Keratinocyte (primary cell): ENCODE results near the gene LAMP1. TPM values are rescaled to one million over a fixed set of nuclear protein-coding genes. Genes with fewer than 3 reads are reported as not detected.

Source experiments
- DNase-seq: peaks from one replicate; pipeline ENCODE4 v3.0.0-alpha.2; 2011; ENCODE audit warnings: low read depth, missing footprints, low spot score
- FAIRE-seq: peaks from 2 replicates; lab custom pipeline; 2011; peaks lifted over from hg19 to GRCh38; lab: Jason Lieb, UNC
- H2AFZ ChIP-seq: 2 replicates; pipeline ENCODE4 v1.6.0; 2012; ENCODE audit warnings: low read length, control low read depth, inconsistent platforms; ENCODE audit not compliant: control insufficient read depth
- H3K27ac ChIP-seq: 2 replicates; pipeline ENCODE4 v1.5.1; 2011; ENCODE audit warnings: low read length; ENCODE audit not compliant: control insufficient read depth, insufficient read depth
- H3K27me3 ChIP-seq: 3 replicates; pipeline ENCODE4 v1.6.0; 2011; ENCODE audit warnings: low read length; ENCODE audit not compliant: control insufficient read depth, insufficient read depth; ENCODE audit errors: extremely low read depth
- H3K36me3 ChIP-seq, 2 experiments: 2 replicates in 1 of 2; 3 replicates in 1 of 2; pipeline ENCODE4 v1.5.1; 2011; ENCODE audit warnings: low read length in 2 of 2, mild to moderate bottlenecking in 1 of 2; ENCODE audit not compliant: control insufficient read depth in 2 of 2, insufficient read depth in 2 of 2; ENCODE audit errors: extremely low read depth in 1 of 2
- H3K4me1 ChIP-seq: 3 replicates; pipeline ENCODE4 v1.5.1; 2011; ENCODE audit warnings: low read length; ENCODE audit not compliant: control insufficient read depth, insufficient read depth; ENCODE audit errors: extremely low read depth
- H3K4me2 ChIP-seq: 3 replicates; pipeline ENCODE4 v1.6.0; 2011; ENCODE audit warnings: low read depth, low read length; ENCODE audit not compliant: control insufficient read depth, insufficient read depth; ENCODE audit errors: extremely low read depth
- H3K4me3 ChIP-seq, 3 experiments: fragments of 200-600 bp in 1 of 3; sonication (generic) in 1 of 3; 2 replicates in 2 of 3; 3 replicates in 1 of 3; pipeline ENCODE4 v1.5.1; 2011 to 2016; ENCODE audit warnings: low read length in 3 of 3, mild to moderate bottlenecking in 3 of 3, control low read depth in 2 of 3, inconsistent platforms in 1 of 3, low read depth in 1 of 3, mixed read lengths in 1 of 3, mixed run types in 1 of 3, moderate library complexity in 1 of 3; ENCODE audit not compliant: control insufficient read depth in 2 of 3, insufficient read depth in 2 of 3; ENCODE audit errors: extremely low read depth in 1 of 3
- H3K79me2 ChIP-seq: 2 replicates; pipeline ENCODE4 v1.6.0; 2012; ENCODE audit warnings: low read length; ENCODE audit not compliant: control insufficient read depth, insufficient read depth
- H3K9ac ChIP-seq: 3 replicates; pipeline ENCODE4 v1.6.0; 2011; ENCODE audit warnings: low read length; ENCODE audit not compliant: control insufficient read depth, insufficient read depth; ENCODE audit errors: extremely low read depth
- H3K9me1 ChIP-seq: 3 replicates; pipeline ENCODE4 v1.6.0; 2011; ENCODE audit warnings: low read length; ENCODE audit not compliant: control insufficient read depth, insufficient read depth; ENCODE audit errors: extremely low read depth
- H3K9me3 ChIP-seq: 2 replicates; pipeline ENCODE4 v1.5.1; 2012; ENCODE audit warnings: low read depth, low read length; ENCODE audit not compliant: control insufficient read depth
- H4K20me1 ChIP-seq: 3 replicates; pipeline ENCODE4 v1.6.0; 2011; ENCODE audit warnings: low read length; ENCODE audit not compliant: control insufficient read depth, insufficient read depth; ENCODE audit errors: extremely low read depth
- CTCF ChIP-seq, 3 experiments: IDR thresholded peaks in 1 of 3; conservative IDR thresholded peaks in 1 of 3; optimal IDR thresholded peaks in 1 of 3; 2 replicates in 2 of 3; 3 replicates in 1 of 3; pipeline versions ENCODE3 to v1.5.1; 2011; ENCODE audit warnings: low read length in 3 of 3, mild to moderate bottlenecking in 3 of 3, moderate library complexity in 2 of 3, control low read depth in 1 of 3, inconsistent platforms in 1 of 3; ENCODE audit not compliant: insufficient read depth in 2 of 3; ENCODE audit errors: extremely low read depth in 1 of 3
- EZH2 ChIP-seq: IDR thresholded peaks from one replicate; pipeline ENCODE4 v1.6.1; 2012; ENCODE audit warnings: inconsistent platforms, mild to moderate bottlenecking, low read length, moderate library complexity
- dilution Hi-C: fragments of 300-500 bp; cut with MboI; formaldehyde crosslinking; loops from one replicate; pipeline ENCODE4 v1.7.0; 2020; ENCODE audit warnings: low sequenced_read_pairs; ENCODE audit not compliant: extremely low pct_ligation_motif_present
- polyA plus RNA-seq, 5 experiments: library from polyadenylated mRNA; depleted of rRNA in 3 of 5; stranded (reverse) in 3 of 5; stranded (forward) in 1 of 5; unstranded in 1 of 5; fragments of >200 nt; gene quantifications; 1 replicate in 1 of 5; 2 replicates in 3 of 5; 3 replicates in 1 of 5; pipeline versions ENCODE4 v1.2.1 to v1.2.3, GENCODE V29; 2011 to 2012; ENCODE audit warnings: missing spikeins in 2 of 5, low read depth in 1 of 5, low replicate concordance in 1 of 5

The LAMP1 gene
- polyA plus RNA-seq, 1 donor (not counting 4 experiments of a cell fraction or from before 2014, with no cell fraction given), result 202 TPM

- no peaks in the 10 kb centered on the region for H3K4me1 ChIP-seq
- no peak overlapping the region for H2AFZ ChIP-seq
- H3K9me1 ChIP-seq, result no peaks in the 10 kb centered on the region
- FAIRE-seq (no peak), DNase-seq (no peak)
- dilution Hi-C loops, result no loop called here
- TF ChIP-seq EZH2 (no peak), CTCF (optimal IDR thresholded peaks at IDR 0.05 in 1 of 3, IDR thresholded peaks at IDR 0.05 in 1 of 3, conservative IDR thresholded peaks at IDR 0.05 in 1 of 3; ENCODE audit: extremely low read depth in 1 of 3, insufficient read depth in 2 of 3, low read length in 3 of 3) (no peak)
- H3K27ac ChIP-seq, result no peak overlapping the region
- H3K4me3 ChIP-seq, result no peak overlapping the region
- H3K9ac ChIP-seq, result no peak overlapping the region
- peaks cover 10 to 15% of the 10 kb centered on the region in 2 experiments for H3K36me3 ChIP-seq
- H3K4me2 ChIP-seq, result no peak overlapping the region
- no peaks in the 10 kb centered on the region for H4K20me1 ChIP-seq
- no peaks in the 10 kb centered on the region for H3K27me3 ChIP-seq
- H3K79me2 ChIP-seq, result no peaks in the 10 kb centered on the region
- no peaks in the 10 kb centered on the region for H3K9me3 ChIP-seq
These were observed 29.2 kb upstream of the LAMP1 start for GRCh38 chr13:113267642-113268405.

- no peak overlapping the region for H3K4me2 ChIP-seq
- H3K4me3 ChIP-seq, result no peak overlapping the region
- TF ChIP-seq EZH2, result no peak
- no peak for TF ChIP-seq CTCF (optimal IDR thresholded peaks at IDR 0.05 in 1 of 3, IDR thresholded peaks at IDR 0.05 in 1 of 3, conservative IDR thresholded peaks at IDR 0.05 in 1 of 3; ENCODE audit: extremely low read depth in 1 of 3, insufficient read depth in 2 of 3, low read length in 3 of 3)
- peaks cover 1 to 4% of the 10 kb centered on the region in 2 experiments for H3K36me3 ChIP-seq
- no peak overlapping the region for H3K9ac ChIP-seq
- dilution Hi-C loops, result no loop called here
- H3K9me1 ChIP-seq, result no peaks in the 10 kb centered on the region
- H3K27ac ChIP-seq, result no peak overlapping the region
- H3K4me1 ChIP-seq, result peaks cover 19% of the 10 kb centered on the region
- H3K27me3 ChIP-seq, result no peaks in the 10 kb centered on the region
- H2AFZ ChIP-seq, result no peak overlapping the region
- DNase-seq, result no peak
- no peaks in the 10 kb centered on the region for H3K79me2 ChIP-seq
- H4K20me1 ChIP-seq, result no peaks in the 10 kb centered on the region
- H3K9me3 ChIP-seq, result no peaks in the 10 kb centered on the region
- no peak for FAIRE-seq
These were observed 25.0 kb upstream of the LAMP1 start for GRCh38 chr13:113272031-113272430.
